ENCODE results near the gene WDR49.

Gene WDR49

GRCh38 chr3:167483708-167484475, 169.8 kb downstream of the WDR49 start:
- TF ChIP-seq, protein P1, sequence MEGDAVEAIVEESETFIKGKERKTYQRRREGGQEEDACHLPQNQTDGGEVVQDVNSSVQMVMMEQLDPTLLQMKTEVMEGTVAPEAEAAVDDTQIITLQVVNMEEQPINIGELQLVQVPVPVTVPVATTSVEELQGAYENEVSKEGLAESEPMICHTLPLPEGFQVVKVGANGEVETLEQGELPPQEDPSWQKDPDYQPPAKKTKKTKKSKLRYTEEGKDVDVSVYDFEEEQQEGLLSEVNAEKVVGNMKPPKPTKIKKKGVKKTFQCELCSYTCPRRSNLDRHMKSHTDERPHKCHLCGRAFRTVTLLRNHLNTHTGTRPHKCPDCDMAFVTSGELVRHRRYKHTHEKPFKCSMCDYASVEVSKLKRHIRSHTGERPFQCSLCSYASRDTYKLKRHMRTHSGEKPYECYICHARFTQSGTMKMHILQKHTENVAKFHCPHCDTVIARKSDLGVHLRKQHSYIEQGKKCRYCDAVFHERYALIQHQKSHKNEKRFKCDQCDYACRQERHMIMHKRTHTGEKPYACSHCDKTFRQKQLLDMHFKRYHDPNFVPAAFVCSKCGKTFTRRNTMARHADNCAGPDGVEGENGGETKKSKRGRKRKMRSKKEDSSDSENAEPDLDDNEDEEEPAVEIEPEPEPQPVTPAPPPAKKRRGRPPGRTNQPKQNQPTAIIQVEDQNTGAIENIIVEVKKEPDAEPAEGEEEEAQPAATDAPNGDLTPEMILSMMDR (IDR thresholded peaks at IDR 0.05), result no peak
- no peaks in the 10 kb centered on the region for H3K9me3 ChIP-seq

GRCh38 chr3:167481164-167481563, 172.6 kb downstream of the WDR49 start:
- no peak overlapping the region for H3K4me3 ChIP-seq (ENCODE audit: low read depth in 1 of 2, low read length in 1 of 2)
- no peak overlapping the region for H3K27ac ChIP-seq
- H3K9me3 ChIP-seq, result no peaks in the 10 kb centered on the region
- TF ChIP-seq, protein P1 (IDR thresholded peaks at IDR 0.05), result no peak
- H3K4me1 ChIP-seq (ENCODE audit: control insufficient read depth in 1 of 2, insufficient read depth in 1 of 2, low read depth in 1 of 2, low read length in 1 of 2), result peaks cover 6 to 13% of the 10 kb centered on the region in 2 experiments
- H3K36me3 ChIP-seq, result no peaks in the 10 kb centered on the region
- no peaks in the 10 kb centered on the region for H3K27me3 ChIP-seq

More at GRCh38 chr3:167483708-167484475, 169.8 kb downstream of the WDR49 start:
- no peaks in the 10 kb centered on the region for H3K36me3 ChIP-seq
- no peaks in the 10 kb centered on the region for H3K27me3 ChIP-seq
- H3K27ac ChIP-seq, result no peak overlapping the region
- no peak overlapping the region for H3K4me3 ChIP-seq (ENCODE audit: low read depth in 1 of 2, low read length in 1 of 2)
- H3K4me1 ChIP-seq (ENCODE audit: control insufficient read depth in 1 of 2, insufficient read depth in 1 of 2, low read depth in 1 of 2, low read length in 1 of 2), result peaks cover 6 to 13% of the 10 kb centered on the region in 2 experiments

DNA sequence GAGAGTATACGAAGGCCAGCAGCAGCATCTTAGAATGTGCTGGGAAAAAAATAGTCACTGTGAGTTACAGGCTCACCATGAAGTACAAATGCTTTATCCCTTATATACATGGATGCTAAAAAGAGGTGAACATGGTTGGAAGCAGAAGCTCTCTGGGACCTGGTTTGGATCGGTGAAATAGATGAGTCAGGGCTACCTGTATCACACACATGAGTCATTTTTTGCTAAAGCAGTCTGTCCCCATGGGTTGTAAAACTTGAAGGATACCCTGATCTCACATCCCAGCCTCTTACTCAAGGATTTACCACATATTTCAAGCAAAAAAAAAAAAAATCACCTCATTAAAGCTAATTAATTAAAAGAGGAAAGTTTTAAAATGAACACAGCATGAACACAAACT, 173.0 kb downstream of the WDR49 start:
- H3K9me3 ChIP-seq, result no peaks in the 10 kb centered on the region
- H3K4me3 ChIP-seq (ENCODE audit: low read depth in 1 of 2, low read length in 1 of 2), result no peak overlapping the region
- H3K27ac ChIP-seq, result no peak overlapping the region
- H3K36me3 ChIP-seq, result no peaks in the 10 kb centered on the region
- no peaks in the 10 kb centered on the region for H3K27me3 ChIP-seq
- TF ChIP-seq, protein P1 (IDR thresholded peaks at IDR 0.05), result no peak
- peaks cover 6 to 13% of the 10 kb centered on the region in 2 experiments for H3K4me1 ChIP-seq (ENCODE audit: control insufficient read depth in 1 of 2, insufficient read depth in 1 of 2, low read depth in 1 of 2, low read length in 1 of 2)

DNA sequence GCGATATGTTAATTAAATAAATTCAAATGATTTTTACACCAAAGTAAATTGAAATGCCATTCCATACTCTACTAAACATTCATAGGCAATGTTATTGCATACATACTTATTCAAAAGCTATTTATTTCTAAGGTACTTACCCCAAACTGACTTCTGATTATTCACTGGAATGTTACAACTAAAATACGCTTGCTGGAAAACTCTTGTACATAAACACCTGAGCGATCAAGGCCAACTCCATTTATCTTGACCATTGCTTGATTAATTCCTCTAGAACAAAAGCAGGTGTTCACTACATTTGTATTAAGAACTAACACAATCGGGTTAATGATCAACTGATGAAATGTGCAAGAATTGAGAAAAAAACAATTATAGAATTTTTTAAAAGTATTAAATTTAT, 179.9 kb downstream of the WDR49 start, which contains the start of gene SERPINI2:
TSS of gene SERPINI2 (minus strand) at position 180 of the 400 bp plus-strand sequence. CDS start 2,208 bp downstream, outside the sequence.
- no peaks in the 10 kb centered on the region for H3K4me1 ChIP-seq (ENCODE audit: control insufficient read depth in 1 of 2, insufficient read depth in 1 of 2, low read depth in 1 of 2, low read length in 1 of 2)
- H3K36me3 ChIP-seq, result no peaks in the 10 kb centered on the region
- no peak within 1 kb of the TSS for H3K4me3 ChIP-seq (ENCODE audit: low read depth in 1 of 2, low read length in 1 of 2)
- H3K27me3 ChIP-seq, result no peaks in the 10 kb centered on the region
- no peaks in the 10 kb centered on the region for H3K9me3 ChIP-seq
- no peak within 1 kb of the TSS for H3K27ac ChIP-seq
- TF ChIP-seq, protein P1 (IDR thresholded peaks at IDR 0.05), result no peak

DNA sequence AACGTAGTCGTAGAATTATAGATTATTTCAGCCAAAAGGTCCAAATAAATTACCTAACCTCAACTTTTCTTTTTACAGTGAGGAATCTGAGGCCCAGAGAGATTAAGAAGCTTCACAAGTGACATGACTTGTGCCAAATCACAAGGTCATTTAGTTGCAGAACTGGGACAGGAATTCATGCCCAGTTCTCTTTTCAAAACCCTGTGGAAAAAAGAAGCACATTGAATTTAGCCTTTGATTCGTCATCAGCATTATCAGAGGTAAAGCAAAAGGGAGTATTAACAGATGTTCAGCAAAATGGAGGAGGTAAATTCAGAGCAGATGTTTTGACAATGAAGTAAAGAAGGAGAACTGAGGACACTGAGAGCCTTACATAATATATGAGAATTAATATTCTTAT, 184.4 kb downstream of the WDR49 start:
- no peak overlapping the region for H3K4me3 ChIP-seq (ENCODE audit: low read depth in 1 of 2, low read length in 1 of 2)
- no peaks in the 10 kb centered on the region for H3K4me1 ChIP-seq (ENCODE audit: control insufficient read depth in 1 of 2, insufficient read depth in 1 of 2, low read depth in 1 of 2, low read length in 1 of 2)
- TF ChIP-seq, protein P1 (IDR thresholded peaks at IDR 0.05), result no peak
- H3K36me3 ChIP-seq, result no peaks in the 10 kb centered on the region
- H3K27me3 ChIP-seq, result no peaks in the 10 kb centered on the region
- no peaks in the 10 kb centered on the region for H3K9me3 ChIP-seq
- H3K27ac ChIP-seq, result no peak overlapping the region
